OCI-LY1 (cell line): ENCODE measurements around the gene MACROD1.

Source experiments
- CTCF ChIP-seq: fragments of 200-600 bp; sonication (generic), shearing (Covaris generic); IDR thresholded peaks from 2 replicates; pipeline ENCODE4 v1.5.1; 2017; ENCODE audit warnings: mild to moderate bottlenecking, antibody characterized with exemption, low read length, moderate library complexity, mixed read lengths
- EZH2 ChIP-seq: fragments of 200-600 bp; sonication (generic), shearing (Covaris generic); IDR thresholded peaks from 2 replicates; pipeline ENCODE4 v1.8.0; 2017; ENCODE audit warnings: borderline replicate concordance, mixed run types, mild to moderate bottlenecking, antibody characterized with exemption, low read length, moderate library complexity, mixed read lengths

GRCh38 chr11:64027651-64028397 lies 138.1 kb downstream of the MACROD1 start:
- TF ChIP-seq CTCF, result no peak
- TF ChIP-seq EZH2, result no peak
